ENCODE measurements around the gene DNTT.

DNTT gene

GRCh38 chr10:96311180-96311715 is 7.0 kb downstream of the DNTT start:
- no peak for DNase-seq

DNA sequence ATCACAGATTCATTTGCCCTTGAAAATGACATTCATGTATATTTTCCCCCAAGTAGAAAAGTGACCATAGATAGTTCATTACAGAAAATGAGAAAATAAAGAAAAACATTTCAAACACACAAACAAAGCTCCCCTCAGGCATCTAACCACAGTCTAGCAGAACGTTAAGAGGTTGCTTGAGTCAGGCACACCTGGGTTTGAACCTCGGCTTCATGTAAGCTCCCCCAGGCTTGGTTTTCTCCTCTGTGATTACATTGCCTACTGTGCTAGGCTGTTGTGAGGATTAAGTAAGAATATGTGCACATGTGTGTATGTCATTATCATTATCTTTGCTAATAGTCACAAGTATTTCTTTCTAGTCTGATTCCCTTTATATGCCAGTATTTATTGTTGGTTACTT is 9.1 kb downstream of the DNTT start:
- no peak for DNase-seq

DNA sequence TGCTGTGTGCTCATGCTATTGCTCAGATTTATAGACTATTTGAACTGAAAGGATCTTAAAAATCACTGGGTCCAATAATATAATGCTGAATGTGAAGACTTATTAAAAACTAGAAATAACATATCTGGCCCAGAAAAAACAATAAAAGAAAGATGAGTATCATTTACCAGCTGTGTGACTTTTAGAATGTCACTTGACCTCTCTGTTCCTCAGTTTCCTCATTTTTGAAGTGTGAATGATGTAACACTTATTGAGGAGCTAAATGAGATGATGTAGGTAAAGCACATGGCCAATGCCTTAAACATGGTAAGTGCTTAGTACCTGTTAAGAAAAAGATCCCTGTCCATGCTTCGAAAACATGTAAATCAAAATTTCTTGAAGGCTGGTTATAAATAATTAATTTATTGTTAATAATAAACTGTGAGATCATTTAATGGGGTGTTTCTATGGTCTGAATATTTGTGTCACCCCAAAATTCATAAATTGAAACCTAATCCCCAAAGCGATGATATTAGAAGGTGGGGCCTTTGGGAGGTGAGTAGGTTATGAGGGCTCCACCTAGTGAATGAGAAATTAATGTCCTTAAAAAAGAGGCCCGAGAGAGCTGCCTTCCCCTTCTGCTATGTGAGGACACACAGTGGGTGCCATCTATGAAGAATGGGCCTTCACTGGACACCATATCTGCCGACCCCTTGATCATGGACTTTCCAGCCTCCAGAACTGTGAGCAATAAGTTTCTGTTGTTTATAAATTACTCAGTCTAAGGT is 13.0 kb downstream of the DNTT start:
- no peak for DNase-seq

DNA sequence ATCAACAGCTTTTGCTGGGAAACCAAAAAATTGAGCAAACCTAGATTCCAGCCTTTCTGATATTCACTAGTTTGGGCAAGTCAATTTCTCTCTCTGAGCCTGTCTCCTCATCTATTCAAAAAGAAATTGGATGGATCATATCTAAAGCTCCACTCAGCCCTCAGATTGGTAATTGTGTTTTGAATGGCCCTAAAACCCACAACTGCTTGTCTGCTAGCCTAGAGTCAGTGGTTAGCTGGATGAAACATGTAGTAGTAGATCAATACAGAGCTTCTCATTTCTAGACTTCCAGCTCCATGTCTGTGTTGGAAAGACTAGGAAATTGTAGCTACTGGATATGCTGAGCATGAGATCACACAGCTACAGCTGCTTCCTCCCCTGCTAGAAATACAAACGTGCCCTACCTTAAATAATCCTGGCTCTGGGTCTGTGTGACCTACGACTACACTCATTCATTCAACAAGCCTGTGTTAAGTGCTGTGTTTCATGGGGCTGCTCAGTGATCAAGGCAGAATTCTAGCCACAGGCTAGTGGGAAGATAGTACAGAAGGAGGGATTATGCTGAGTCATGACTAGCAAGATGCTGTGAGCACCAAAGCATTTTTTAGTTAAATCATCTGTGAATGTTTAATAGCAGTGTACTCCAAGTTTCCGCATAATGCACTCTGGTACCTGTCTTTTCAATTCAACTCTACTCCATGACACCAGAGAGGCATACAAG is 15.7 kb downstream of the DNTT start:
- no peak for DNase-seq

GRCh38 chr10:96321822-96322221 is 17.6 kb downstream of the DNTT start:
- DNase-seq, result no peak

DNA sequence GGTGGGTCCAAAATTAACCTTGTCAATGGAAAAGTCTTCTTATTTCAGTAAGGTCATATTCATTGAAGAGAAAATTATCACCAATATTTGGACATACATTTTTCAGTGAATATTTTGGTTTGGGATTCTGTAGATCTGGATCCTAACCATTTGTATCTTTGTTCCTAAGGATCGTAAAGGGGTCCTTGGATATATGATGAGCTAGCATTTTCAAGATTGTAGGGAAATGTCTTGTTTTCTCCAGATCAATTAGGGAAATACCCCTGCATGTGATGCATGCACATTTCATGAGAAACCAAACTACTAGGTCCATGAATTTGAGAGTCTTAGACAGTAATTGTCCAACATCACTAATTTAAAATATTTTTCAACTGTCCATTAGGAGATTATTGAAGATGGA is 18.0 kb downstream of the DNTT start:
- no peak for DNase-seq

DNA sequence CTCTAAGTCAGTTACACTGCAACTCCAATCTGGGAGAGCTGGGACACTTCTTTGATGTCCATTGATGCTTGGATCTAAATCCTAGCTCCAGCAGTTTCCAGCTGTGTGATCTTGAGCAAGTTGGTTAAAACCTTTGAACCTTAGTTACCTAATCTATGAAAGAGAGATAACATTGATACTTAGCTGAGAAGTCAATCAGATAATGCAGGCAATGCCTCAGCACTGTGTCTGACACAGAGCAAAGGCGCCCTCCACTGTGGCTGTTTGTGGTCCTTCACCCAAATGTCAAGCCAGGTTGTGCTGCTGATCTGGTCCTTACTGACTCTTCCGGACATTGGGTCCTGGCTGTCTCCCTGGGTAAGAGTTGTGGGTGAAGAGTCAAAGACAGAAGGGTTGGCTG is 20.2 kb downstream of the DNTT start:
- DNase-seq, result no peak

DNA sequence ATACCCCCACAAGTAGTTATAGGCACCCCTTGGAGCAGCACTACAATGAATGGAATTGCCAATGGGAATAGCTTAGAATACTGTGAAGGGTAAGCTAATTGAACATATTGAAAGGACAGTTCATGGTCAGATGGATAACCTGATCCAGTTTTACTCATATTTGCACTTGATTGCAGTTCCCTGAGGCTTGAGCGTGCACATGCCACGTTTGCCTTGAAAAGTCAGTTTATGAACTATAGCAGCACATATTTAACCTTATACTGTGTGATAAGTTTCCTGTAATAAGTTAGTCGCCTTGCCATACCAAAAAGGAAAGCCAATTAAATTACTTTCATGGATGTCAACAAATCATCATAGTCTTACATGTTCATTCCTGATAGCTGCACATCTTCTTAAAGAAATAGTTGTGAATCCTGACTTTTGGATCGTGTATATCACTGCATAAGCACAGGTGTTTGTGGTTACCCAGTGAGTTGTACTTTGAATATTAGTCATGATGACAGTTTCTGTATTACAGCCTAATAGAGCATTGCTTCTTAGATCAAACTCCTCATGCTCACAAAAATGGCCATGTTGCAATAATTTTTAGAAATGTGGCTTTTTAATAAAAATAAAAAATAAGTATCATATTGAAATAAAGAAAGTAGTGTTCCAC is 21.6 kb downstream of the DNTT start:
- no peak for DNase-seq

DNA sequence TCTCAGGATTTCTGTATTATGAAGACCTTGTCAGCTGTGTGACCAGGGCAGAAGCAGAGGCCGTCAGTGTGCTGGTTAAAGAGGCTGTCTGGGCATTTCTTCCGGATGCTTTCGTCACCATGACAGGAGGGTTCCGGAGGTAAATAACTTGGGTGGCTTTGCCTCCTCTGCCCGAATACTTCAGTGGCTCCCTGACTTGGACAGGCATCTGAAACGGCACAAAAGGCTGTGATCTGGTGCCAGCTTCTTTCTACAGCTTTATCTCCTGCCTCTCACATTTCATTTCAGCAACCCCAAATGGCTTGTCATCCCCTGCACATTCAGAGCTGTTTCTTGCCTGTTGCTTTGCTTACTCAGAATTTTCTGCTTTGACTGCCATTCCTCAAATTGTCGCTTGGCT is 23.2 kb downstream of the DNTT start:
- DNase-seq, result no peak

DNA sequence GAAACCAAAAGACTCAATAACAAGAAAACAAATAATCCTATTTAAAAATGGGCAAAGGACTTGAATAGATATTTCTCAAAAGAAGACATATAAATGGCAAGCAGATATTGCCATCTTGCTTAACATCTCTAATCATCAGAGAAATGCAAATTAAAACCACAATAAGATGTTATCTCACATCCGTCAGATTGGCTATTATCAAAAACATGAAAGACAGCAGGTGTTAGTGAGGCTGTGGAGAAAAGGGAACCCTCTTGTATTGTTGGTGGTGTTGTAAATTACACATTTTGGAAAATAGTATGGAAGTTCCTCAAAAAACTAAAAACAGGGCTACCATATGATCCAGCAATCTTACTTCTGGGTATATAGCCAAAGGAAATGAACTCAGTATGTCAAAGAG is 28.9 kb downstream of the DNTT start:
- DNase-seq, result no peak

DNA sequence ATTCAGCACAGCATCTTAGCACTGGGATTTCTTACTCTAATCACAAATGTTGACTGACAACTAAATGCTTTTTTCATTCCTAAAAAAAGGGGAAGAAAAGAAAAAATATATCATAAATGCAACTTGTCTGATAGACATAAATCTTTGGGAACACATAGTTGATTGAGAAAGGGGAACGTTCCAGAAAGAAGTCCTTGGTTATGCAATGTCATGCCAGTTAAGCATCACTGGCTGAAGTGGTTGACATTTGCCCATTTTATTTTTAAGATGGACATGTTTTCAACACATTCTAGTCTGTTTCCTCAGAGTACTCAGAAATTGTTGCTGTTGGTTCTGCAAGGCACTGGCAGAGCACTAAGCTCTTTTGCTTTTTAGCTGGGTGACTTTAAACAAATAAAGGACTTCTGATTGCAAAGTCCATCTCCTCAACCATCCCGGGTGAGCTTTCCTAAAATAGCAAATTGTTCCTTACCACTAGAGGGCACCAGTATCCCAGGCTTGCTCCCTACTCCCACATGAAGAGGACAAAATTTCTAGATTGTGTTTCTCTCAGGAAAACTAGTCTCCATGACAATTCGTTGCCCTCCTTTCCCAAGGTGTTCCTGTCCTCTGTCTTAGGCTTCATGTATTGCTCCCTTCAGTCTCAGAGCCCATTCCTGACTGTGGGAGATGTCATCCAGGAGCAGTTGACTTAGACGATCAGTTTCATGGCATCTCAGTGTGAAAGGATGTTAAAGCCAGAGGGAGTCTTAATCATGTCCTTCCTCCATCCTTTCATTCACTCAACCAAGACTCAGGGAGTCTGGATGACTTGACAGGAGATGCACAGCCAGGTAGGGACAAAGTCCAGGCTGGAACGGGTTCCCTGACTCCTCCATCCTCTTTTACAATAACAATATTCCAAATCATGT is 30.6 kb downstream of the DNTT start:
- DNase-seq, result peak; percentile 7

- no peak for DNase-seq
These were observed 32.9 kb downstream of the DNTT start for GRCh38 chr10:96337106-96337505.

GRCh38 chr10:96338279-96338925 is 34.2 kb downstream of the DNTT start:
- no peak for DNase-seq

GRCh38 chr10:96339383-96339782 is 35.1 kb downstream of the DNTT start:
- DNase-seq, result no peak

GRCh38 chr10:96339956-96340904 is 36.0 kb downstream of the DNTT start:
- DNase-seq, result peak; percentile 34

GRCh38 chr10:96341219-96342182 is 37.3 kb downstream of the DNTT start:
- DNase-seq, result no peak

DNA sequence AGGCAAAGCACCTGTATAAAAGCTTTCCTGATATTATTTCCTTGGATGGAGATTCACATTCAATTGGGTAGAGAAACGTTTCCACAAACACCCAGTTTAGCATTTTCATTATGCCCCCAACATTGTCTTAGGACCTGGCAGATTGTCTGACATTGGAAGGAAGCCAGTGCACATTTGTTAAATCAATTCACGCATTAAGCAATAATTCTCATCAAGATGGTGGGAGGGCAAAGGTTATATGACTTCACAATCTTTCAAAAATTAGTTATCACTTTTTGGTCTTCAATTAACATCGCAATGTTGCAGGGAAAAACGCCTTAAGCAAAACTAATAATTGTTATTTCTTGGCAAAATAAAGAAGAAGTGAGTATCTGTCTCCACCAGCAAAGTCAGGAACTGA is 38.2 kb downstream of the DNTT start:
- no peak for DNase-seq

GRCh38 chr10:96344178-96344577 is 39.9 kb downstream of the DNTT start:
- DNase-seq, result no peak

DNA sequence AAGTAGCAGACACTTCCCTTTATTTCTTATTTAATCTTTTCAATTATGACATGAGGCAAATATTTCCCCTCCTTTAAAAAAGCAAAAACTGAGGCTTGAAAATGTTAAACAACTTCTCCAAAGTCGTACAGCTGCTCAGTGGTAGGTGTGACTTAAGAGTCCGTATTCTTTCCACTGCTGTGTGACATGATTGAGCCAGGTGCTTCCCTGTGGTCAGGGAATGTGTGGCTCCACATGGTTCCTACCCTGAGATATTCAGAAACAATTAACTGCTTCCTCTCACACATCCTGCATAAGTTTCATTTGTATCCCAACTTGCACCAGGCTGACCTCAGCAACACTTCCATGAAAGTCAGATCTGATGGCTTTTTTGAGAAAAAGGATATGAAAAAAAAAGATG is 41.0 kb downstream of the DNTT start:
- DNase-seq, result no peak

GRCh38 chr10:96346295-96346694 is 42.1 kb downstream of the DNTT start:
- DNase-seq, result no peak

Data from NCI-H2171 (cell line).